Effector memory CD4-positive, alpha-beta T cell (primary cell): ENCODE measurements around the gene RGL1.

ENCODE experiments used
- DNase-seq, 3 donors: peaks; one replicate each; pipeline ENCODE4 v3.0.0-alpha.2; 2020
- H3K27ac ChIP-seq: 2 replicates; pipeline ENCODE4 v1.7.0; 2013; ENCODE audit warnings: mild to moderate bottlenecking, low read length, moderate library complexity; ENCODE audit not compliant: insufficient read depth, poor library complexity, severe bottlenecking
- H3K27me3 ChIP-seq: replicated peaks from 2 replicates; pipeline ENCODE4 v1.7.0; 2013; ENCODE audit warnings: mild to moderate bottlenecking, low read length; ENCODE audit not compliant: insufficient read depth, control insufficient read depth, poor library complexity, severe bottlenecking
- H3K36me3 ChIP-seq: 2 replicates; pipeline ENCODE4 v1.7.0; 2013; ENCODE audit warnings: mild to moderate bottlenecking, low read length, moderate library complexity; ENCODE audit not compliant: control insufficient read depth, insufficient read depth
- H3K4me1 ChIP-seq: 2 replicates; pipeline ENCODE4 v1.7.0; 2013; ENCODE audit warnings: low read length, mild to moderate bottlenecking; ENCODE audit not compliant: control insufficient read depth, insufficient read depth, poor library complexity, severe bottlenecking
- H3K4me3 ChIP-seq: 2 replicates; pipeline ENCODE4 v1.7.0; 2013; ENCODE audit warnings: low read length, low read depth, mild to moderate bottlenecking; ENCODE audit not compliant: insufficient read depth, poor library complexity, severe bottlenecking
- H3K9me3 ChIP-seq: 2 replicates; pipeline ENCODE4 v1.7.0; 2013; ENCODE audit warnings: mild to moderate bottlenecking, low read length, moderate library complexity; ENCODE audit not compliant: control insufficient read depth

The RGL1 gene

DNA sequence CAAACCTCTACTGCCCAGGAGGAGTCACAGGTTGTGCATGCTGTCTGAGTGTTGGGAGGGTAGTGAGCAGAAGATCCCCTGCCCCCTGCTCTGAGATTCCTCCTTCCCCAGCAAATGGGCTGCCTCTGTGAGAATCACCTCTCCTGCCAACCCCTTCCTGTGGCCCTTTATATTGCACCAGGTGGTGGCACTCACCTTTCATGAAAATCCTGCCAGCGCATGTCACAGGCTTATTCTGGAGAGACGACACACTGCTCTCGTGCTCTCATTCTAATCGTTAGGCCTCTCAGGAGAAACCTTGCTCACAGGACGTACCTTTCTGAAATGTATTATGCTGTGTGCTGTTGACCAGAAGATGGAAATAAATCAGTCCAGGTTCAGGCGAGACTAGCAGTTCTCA lies 113.7 kb downstream of the RGL1 start:
- no peak overlapping the region for H3K27ac ChIP-seq
- H3K27me3 ChIP-seq = no peaks in the 10 kb centered on the region
- no peak overlapping the region for H3K4me3 ChIP-seq
- DNase-seq = no peak
- H3K4me1 ChIP-seq = no peaks in the 10 kb centered on the region
- H3K9me3 ChIP-seq = no peaks in the 10 kb centered on the region
- H3K36me3 ChIP-seq = no peaks in the 10 kb centered on the region

DNA sequence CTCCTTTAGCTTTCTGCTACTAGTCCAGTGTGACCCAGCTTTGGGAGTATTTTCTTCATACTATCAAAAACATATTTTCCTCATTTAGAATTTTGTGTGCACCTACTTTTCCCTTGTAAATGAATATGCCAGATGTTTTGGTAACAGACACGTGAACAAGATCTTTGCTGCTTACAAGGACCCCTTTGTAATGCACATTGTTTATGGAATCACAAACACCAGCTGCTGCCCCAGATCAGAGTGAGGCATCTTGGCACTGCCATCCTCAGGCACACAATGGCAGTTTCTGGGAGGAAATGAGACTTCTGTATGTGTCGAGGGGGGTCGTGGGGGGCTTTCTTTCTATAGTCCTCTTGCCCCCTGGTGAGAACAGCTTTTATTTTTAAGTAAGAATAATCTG lies 115.7 kb downstream of the RGL1 start:
- no peak overlapping the region for H3K27ac ChIP-seq
- H3K4me3 ChIP-seq = no peak overlapping the region
- H3K4me1 ChIP-seq = no peaks in the 10 kb centered on the region
- H3K9me3 ChIP-seq = no peaks in the 10 kb centered on the region
- no peaks in the 10 kb centered on the region for H3K36me3 ChIP-seq
- DNase-seq = no peak
- H3K27me3 ChIP-seq = no peaks in the 10 kb centered on the region

DNA sequence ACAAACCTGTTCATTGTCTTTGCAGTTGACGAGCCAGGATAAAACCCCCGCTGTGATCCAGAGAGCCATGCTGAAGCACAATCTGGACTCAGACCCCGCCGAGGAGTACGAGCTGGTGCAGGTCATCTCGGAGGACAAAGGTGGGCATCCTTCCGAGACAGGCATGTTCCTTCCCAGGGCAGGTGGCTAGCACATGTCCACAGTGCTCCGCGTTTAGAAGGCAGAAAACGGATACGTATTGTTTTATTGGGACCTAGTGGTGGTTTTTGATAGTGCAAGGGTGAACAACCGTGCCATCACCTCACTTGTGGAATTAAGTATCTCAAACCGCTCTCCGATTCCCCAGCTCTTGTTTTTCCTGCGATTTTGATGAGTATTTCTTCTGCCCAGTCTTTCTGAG lies 117.3 kb downstream of the RGL1 start:
- Histone ChIP-seq H3K4me3 (no peak overlapping the region), H3K9me3 (no peaks in the 10 kb centered on the region), H3K36me3 (no peaks in the 10 kb centered on the region), H3K27ac (no peak overlapping the region), H3K4me1 (no peaks in the 10 kb centered on the region), H3K27me3 (no peaks in the 10 kb centered on the region)
- DNase-seq = no peak

DNA sequence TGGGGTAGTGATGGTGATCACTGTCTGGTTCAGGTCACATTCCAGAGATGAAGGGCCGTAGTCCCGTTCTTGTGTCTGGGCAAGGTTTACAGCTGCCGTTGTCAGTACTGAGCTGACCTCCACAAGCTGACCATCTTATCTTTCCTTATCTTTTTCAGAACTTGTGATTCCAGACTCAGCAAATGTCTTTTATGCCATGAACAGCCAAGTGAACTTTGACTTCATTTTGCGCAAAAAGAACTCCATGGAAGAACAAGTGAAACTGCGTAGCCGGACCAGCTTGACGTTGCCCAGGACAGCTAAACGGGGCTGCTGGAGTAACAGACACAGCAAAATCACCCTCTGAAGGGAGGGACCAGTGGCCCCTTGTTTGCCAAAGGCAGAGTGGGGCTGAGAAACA lies 121.0 kb downstream of the RGL1 start:
- Histone ChIP-seq H3K4me3 (no peak overlapping the region), H3K36me3 (no peaks in the 10 kb centered on the region), H3K4me1 (no peaks in the 10 kb centered on the region), H3K27ac (no peak overlapping the region), H3K27me3 (no peaks in the 10 kb centered on the region), H3K9me3 (no peaks in the 10 kb centered on the region)
- DNase-seq = no peak

DNA sequence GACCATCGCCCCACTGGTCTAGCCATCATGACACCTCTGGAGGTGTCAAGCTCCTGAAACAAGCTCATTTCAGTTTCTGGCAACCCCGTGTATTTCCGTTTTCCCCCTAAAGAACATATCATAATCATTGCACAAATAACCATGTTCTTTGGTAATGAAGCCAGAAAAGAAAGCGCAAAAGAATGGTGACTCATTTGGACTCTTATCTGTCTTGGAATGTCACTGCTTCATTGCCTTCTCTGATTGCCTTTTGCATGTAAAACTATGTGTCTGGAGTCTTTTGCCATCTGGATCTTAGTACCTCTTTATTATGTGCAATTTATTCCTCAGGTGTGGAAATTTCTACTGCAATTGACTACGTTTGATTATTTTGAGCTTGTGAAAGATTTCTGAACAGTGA lies 122.1 kb downstream of the RGL1 start:
- no peak for DNase-seq
- H3K9me3 ChIP-seq = no peaks in the 10 kb centered on the region
- no peaks in the 10 kb centered on the region for H3K4me1 ChIP-seq
- H3K27ac ChIP-seq = no peak overlapping the region
- H3K36me3 ChIP-seq = no peaks in the 10 kb centered on the region
- H3K27me3 ChIP-seq = no peaks in the 10 kb centered on the region
- no peak overlapping the region for H3K4me3 ChIP-seq

DNA sequence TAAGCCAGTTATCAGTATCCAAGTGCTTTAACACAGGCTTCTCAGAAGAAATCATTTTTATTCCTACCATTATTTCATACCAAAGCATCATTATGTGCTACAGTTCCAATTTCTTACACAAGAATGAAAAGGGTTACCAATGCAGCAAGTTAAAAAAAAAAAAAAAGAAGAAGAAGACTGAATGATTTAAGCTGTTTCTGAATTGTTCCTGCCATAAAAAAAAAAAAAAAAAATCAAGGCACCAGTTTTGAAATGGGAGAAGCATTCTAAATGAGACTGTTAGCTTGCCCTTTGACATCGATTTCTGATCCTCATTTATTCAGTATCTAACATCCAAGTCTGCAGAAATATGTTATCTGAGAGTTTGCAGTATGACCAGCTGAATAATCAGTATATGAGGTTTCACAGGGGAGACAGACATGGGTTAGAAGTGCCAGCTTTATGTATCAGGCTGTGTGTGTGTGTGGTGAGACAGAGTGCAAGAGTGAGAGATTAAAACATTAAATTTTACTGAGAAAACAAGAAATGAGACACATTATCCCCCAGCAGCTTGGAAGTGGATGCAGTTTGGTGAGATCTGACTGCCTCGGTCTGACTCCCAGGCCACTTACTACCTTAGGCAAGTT lies 126.8 kb downstream of the RGL1 start:
- Histone ChIP-seq H3K27ac (no peak overlapping the region), H3K9me3 (no peaks in the 10 kb centered on the region), H3K4me3 (no peak overlapping the region), H3K36me3 (no peaks in the 10 kb centered on the region), H3K4me1 (no peaks in the 10 kb centered on the region), H3K27me3 (no peaks in the 10 kb centered on the region)
- no peak for DNase-seq

DNA sequence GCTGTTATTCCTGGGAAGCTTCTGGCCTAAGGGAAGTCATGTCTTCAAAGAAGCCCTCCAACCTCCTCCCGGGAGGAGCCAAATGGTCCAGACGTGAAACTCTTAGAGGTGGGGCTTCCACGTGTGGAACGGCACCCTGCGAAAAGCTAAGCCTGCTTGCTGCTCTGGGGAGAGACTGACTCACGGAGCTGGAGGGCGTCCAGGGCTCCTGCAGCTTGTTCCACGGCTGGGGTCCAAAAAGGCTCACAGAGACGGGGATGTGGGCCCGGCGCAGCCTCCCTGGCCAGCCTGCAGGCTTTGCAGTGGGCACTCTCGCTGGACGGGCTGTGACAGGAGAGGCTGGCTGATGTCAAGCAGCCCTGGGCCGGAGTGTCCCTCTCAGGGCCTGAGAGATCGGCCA lies 127.5 kb downstream of the RGL1 start:
- Histone ChIP-seq H3K4me3 (no peak overlapping the region), H3K4me1 (no peaks in the 10 kb centered on the region), H3K27me3 (no peaks in the 10 kb centered on the region), H3K27ac (no peak overlapping the region), H3K36me3 (no peaks in the 10 kb centered on the region), H3K9me3 (no peaks in the 10 kb centered on the region)
- DNase-seq = no peak

DNA sequence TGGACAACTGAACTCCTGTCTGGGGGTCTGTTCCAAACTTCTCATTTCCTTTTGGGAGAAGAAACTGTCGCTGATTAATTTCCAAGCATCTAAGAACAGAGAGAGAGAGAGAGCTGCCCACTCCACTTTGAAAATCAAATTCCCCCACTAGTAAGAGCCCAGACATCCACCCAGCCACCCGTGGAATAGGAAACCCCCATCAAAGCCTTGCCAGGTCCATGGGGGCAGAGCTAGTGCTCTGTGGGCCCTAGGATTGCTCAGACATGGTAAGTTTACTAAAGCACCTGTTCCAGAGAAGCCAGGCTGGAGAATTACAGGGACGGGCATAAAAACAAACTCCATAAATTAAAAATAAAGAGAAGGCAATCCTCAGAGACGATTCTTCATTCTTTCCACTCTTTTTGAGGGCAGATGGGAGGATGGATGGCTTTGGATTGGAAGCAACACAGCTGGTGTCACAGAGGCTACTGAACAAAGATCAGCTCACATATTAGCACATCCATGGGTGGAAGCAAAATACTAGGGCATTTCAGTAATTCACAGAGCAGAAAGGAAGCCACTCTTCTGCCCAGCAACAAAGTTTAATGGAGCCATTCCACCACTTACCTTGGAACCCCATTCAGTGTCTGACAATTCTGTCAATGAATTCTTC lies 128.7 kb downstream of the RGL1 start:
- Histone ChIP-seq H3K36me3 (no peaks in the 10 kb centered on the region), H3K27ac (no peak overlapping the region), H3K4me3 (no peak overlapping the region), H3K9me3 (no peaks in the 10 kb centered on the region), H3K4me1 (no peaks in the 10 kb centered on the region), H3K27me3 (no peaks in the 10 kb centered on the region)
- DNase-seq = no peak

DNA sequence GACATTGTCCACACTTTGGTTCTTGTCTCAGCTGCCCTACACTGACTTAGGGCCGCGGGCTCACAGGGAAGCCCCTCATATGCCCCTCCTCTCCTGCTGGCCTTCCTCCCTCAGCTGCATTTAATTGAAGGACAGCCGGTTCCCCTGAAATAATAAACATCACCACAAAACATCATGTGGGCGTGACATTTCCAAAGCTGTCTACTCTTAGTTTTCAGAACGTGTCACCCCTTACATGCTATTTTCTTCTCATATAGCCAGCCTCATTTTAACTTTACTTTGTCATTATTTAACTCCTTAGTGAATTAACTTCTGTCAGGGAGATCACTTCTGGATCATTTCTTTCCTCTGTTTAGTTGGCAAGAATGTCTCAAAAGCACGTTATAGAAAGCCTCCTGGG lies 129.4 kb downstream of the RGL1 start:
- Histone ChIP-seq H3K4me1 (no peaks in the 10 kb centered on the region), H3K27ac (no peak overlapping the region), H3K36me3 (no peaks in the 10 kb centered on the region), H3K9me3 (no peaks in the 10 kb centered on the region), H3K4me3 (no peak overlapping the region), H3K27me3 (no peaks in the 10 kb centered on the region)
- DNase-seq = no peak

DNA sequence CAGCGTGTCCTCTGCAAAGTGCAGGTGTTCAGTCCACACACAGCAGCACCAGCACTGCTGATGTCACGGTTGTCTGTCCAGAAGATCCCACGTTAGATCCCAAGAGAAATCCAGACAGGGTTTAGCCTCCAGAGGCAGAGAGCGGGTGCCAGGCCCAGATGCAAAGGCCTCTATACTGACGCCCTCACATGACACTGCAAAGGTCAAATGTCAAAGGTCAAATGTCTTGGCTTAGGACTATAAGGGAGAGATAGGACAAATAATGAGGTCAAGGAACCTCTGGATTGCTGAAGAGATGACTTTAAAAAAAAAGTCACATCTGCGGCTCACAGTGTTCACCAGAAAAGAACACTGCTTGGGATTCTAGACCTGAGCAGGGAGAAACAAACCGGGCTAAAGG lies 131.1 kb downstream of the RGL1 start:
- no peaks in the 10 kb centered on the region for H3K27me3 ChIP-seq
- H3K27ac ChIP-seq = no peak overlapping the region
- H3K4me3 ChIP-seq = no peak overlapping the region
- H3K9me3 ChIP-seq = no peaks in the 10 kb centered on the region
- H3K36me3 ChIP-seq = no peaks in the 10 kb centered on the region
- no peak for DNase-seq
- no peaks in the 10 kb centered on the region for H3K4me1 ChIP-seq
